Measurements from ENCODE around the gene RAG1.

DNA sequence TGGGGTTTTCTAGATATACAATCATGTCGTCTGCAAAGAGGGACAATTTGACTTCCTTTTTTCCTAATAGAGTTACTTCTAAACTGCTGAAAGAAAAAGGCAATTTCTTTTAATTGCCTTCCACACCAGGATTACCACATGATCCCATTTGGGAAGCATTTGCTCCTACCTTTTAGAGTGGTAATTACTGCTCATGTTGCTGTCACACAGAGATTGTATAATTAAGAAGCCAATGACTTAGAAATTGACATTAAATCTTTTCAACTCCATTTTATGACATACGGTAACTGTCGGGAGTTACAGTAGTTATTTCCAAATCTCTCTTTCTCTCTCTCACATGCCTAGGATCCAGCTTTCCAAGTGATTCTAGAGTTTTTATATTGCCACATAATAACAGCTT is 48.0 kb downstream of the RAG1 start:
- TF ChIP-seq, protein P1, sequence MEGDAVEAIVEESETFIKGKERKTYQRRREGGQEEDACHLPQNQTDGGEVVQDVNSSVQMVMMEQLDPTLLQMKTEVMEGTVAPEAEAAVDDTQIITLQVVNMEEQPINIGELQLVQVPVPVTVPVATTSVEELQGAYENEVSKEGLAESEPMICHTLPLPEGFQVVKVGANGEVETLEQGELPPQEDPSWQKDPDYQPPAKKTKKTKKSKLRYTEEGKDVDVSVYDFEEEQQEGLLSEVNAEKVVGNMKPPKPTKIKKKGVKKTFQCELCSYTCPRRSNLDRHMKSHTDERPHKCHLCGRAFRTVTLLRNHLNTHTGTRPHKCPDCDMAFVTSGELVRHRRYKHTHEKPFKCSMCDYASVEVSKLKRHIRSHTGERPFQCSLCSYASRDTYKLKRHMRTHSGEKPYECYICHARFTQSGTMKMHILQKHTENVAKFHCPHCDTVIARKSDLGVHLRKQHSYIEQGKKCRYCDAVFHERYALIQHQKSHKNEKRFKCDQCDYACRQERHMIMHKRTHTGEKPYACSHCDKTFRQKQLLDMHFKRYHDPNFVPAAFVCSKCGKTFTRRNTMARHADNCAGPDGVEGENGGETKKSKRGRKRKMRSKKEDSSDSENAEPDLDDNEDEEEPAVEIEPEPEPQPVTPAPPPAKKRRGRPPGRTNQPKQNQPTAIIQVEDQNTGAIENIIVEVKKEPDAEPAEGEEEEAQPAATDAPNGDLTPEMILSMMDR (IDR thresholded peaks at IDR 0.05; ENCODE audit: low read depth, low read length): no peak
- TF ChIP-seq EZH2phosphoT487 (IDR thresholded peaks at IDR 0.05; ENCODE audit: low read depth): no peak

Data from OCI-LY3 (cell line).